Lower leg skin (tissue), 3 donors: ENCODE results near the gene CERS4.

Experiments
- POLR2A ChIP-seq, 2 donors: fragments of 450-650 bp; IDR thresholded peaks; one replicate each; pipeline ENCODE4 v1.6.1; 2016 to 2017; ENCODE audit warnings: antibody characterized with exemption in 2 of 2, mild to moderate bottlenecking in 1 of 2, moderate library complexity in 1 of 2
- TF ChIP-seq, protein P1 (sequence below), 3 donors: fragments of 450-650 bp; IDR thresholded peaks; one replicate each; pipeline ENCODE4 v1.5.1; 2016; ENCODE audit warnings: antibody characterized with exemption in 3 of 3, mild to moderate bottlenecking in 3 of 3, moderate library complexity in 2 of 3

DNA sequence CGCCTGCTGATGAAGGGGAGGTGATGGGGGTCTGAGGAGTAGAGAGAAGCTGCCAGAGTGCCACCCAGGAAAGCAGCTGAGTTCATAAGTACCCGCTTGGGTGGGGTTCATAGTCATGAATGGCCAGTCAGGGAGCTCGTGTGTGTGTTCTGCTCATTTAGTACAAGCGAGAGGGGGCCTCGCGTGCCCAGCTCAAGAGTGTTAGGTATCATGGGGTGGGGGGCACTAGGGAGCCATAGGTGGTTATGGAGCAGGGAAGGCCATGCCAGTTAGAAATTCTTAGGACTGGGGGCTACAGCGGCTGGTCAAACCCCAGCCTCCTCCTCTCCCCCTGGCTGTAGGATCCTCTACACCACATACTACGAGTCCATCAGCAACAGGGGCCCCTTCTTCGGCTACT lies 52.2 kb downstream of the CERS4 start:
- TF ChIP-seq, protein P1, sequence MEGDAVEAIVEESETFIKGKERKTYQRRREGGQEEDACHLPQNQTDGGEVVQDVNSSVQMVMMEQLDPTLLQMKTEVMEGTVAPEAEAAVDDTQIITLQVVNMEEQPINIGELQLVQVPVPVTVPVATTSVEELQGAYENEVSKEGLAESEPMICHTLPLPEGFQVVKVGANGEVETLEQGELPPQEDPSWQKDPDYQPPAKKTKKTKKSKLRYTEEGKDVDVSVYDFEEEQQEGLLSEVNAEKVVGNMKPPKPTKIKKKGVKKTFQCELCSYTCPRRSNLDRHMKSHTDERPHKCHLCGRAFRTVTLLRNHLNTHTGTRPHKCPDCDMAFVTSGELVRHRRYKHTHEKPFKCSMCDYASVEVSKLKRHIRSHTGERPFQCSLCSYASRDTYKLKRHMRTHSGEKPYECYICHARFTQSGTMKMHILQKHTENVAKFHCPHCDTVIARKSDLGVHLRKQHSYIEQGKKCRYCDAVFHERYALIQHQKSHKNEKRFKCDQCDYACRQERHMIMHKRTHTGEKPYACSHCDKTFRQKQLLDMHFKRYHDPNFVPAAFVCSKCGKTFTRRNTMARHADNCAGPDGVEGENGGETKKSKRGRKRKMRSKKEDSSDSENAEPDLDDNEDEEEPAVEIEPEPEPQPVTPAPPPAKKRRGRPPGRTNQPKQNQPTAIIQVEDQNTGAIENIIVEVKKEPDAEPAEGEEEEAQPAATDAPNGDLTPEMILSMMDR (IDR thresholded peaks at IDR 0.05) = no peak
- TF ChIP-seq POLR2A (IDR thresholded peaks at IDR 0.05) = no peak
